Activated CD4-positive, alpha-beta T cell treated with anti-CD3 and anti-CD28 coated beads, Interleukin-2, amount 50 U/mL, for 24 hours (primary cell): Measurements from ENCODE around the gene RALGAPA2.

Experiments
- DNase-seq, 2 donors: peaks; one replicate each; pipeline ENCODE4 v3.0.0-alpha.2; 2020; ENCODE audit warnings: low read depth in 1 of 2, low spot score in 1 of 2

RALGAPA2 gene

GRCh38 chr20:20729563-20729962 is 17.1 kb upstream of the RALGAPA2 start:
- DNase-seq: no peak

- no peak for DNase-seq
Measured at GRCh38 chr20:20721489-20721888, 9.0 kb upstream of the RALGAPA2 start.

GRCh38 chr20:20720158-20720557 is 7.7 kb upstream of the RALGAPA2 start:
- no peak for DNase-seq

DNA sequence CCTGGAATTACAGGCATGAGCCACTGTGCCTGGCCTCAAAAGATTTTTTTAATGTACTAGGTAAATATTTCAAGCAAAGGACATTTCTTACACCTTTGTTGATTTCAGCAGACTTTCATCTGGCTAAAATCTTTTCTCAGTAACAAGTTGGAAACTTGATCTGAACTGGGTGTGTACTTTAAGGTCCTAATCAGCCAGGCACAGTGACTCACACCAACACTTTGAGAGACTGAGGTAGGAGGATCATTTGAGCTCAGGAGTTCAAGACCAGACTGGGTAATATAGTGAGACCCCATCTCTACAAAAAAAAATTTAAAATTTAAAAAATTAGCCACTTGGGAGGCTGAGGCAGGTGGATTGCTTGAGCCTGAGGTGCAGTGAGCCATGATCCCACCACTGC is 7.0 kb upstream of the RALGAPA2 start:
- no peak for DNase-seq

GRCh38 chr20:20713244-20713765 is 861 bp upstream of the RALGAPA2 start:
- DNase-seq: no peak

- no peak for DNase-seq
Measured at GRCh38 chr20:20712004-20712473, 405 bp downstream of the RALGAPA2 start.

GRCh38 chr20:20711413-20711812 is 1.0 kb downstream of the RALGAPA2 start:
- no peak for DNase-seq

DNA sequence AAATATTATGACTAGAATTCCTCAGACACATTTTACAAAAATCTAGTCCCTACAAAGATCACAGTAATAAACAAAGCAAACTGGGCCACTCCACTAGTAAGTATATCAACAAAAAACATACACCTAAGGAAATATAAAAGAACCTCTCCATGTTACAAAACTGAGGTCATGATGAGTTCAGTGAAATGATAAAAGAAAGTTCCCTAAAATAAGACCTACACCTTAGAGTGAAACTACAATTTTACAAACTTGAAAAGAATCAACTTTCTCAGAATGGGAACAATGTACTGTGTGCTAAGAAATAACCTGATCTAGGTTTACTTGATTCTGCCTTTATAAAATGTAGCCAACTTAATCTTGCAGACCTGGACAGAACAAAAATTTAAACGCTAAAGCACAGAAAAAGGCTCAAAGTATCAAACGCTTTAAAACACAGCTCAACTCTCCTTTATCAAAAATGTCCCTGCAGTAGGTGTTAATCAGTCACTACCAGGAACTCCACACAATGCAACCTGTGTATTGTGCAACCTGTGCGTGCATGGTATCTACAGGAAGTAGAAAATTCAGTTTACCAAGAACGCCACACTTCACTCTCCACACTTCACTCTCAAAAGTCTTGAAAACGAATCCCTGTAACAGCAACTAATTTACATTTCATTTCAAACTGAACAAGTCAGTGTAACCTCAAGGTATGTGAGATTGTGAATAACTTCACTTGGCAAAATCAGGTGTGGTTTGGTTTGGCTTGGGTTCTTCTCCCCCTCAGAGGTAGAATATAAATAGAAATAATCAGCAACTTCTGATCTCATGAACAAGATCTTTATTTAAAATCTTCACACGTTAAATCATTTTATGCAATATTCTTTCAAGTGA is 1.8 kb downstream of the RALGAPA2 start:
- no peak for DNase-seq

- no peak for DNase-seq
Measured at GRCh38 chr20:20709887-20710286, 2.6 kb downstream of the RALGAPA2 start.

DNA sequence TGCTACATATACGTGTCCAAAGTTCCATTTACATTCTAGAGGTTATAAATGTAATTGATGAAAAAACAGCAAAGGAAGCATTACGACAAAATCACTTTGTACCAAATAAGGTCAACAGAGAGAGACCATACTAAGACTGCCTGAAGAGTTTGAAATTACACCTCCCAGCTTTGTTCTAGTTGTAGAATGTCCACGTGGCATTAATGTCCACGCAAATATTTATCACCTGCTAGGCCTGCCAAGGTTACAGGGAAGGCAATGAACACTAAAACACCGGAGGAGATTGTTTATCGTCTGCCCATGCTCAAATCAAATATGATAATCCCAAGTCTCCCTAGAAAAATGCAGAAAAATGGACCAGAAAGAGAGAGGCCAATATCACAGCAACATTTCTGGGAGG is 6.2 kb downstream of the RALGAPA2 start:
- no peak for DNase-seq

DNA sequence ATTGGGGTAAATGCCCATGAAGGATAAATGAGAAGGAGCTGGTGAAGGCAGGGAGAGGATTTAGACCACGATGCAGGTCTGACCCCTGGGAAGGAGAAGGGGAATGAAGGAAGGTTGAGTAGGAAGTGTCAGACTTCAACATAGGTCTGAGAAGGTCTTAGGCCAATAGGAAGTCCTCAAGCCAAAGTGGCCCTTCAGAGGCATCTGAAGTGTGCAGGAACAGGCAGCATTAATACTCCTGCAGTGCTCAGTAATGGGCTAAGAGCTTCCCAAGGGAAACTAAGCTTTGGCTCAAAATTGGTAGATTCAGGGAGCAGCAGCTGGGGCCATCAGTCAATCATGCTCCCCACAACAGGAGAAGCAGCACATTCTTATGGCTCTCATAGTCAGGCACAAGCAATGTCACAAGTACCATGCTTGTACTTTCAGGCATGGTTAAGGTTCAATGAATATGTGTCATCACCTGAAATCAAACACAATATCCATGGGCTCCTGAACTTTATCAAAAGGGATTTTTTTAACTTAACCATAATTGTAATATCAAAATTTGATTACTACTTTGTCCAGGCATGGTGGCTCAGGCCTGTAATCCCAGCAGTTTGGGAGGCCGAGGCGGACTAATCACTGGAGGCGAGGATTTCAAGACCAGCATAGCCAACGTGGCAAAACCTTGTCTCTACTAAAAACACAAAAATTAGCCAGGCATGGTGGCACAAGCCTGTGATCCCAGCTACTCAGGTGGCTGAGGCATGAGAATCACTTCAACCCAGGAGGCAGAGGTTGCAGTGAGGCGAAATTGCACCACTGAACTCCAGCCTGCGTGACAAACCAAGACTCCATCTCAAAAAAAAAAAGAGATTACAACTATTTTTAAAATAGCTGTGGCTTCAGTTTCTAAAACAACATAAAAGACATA is 9.9 kb downstream of the RALGAPA2 start:
- no peak for DNase-seq

- DNase-seq: no peak
Measured at GRCh38 chr20:20699917-20700316, 12.5 kb downstream of the RALGAPA2 start.

GRCh38 chr20:20699144-20699543 is 13.3 kb downstream of the RALGAPA2 start:
- no peak for DNase-seq

GRCh38 chr20:20697325-20697845 is 15.1 kb downstream of the RALGAPA2 start:
- DNase-seq: no peak

GRCh38 chr20:20695250-20695816 is 17.1 kb downstream of the RALGAPA2 start:
- no peak for DNase-seq

GRCh38 chr20:20694591-20694990 is 17.9 kb downstream of the RALGAPA2 start:
- DNase-seq: no peak

GRCh38 chr20:20692587-20692986 is 19.9 kb downstream of the RALGAPA2 start:
- no peak for DNase-seq

DNA sequence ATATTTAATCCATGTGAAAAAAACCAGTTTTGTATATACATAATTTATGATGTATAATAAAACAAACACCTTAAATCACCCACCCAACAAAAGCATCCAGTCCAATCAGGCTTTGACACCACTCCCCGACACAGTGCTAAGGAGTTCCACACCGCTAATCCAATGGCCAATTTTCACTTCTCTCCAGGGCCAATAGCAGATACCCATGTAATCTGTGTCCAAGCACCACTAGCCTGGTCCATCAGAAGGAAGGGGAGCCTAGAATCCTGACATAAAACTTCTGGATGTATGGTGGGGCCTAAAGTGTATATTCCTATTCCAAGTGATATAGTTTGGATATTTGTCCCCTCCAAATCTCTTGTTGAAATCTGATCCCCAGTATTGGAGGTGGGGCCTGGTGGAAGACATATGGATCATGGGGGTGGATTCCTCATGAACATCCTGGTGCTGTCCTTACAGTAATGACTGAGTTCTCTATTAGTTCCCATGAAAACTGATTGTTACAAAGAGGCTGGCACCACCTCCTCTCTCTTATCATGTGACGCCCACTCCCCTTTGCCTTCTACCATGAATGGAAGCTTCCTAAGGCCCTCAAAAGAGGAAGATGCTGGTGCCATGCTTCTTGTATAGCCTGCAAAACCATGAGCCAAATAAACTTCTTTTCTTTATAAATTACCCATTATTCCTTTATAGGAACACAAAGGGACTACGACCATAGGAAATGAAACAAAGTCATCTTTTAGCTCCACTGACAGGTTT is 20.8 kb downstream of the RALGAPA2 start:
- DNase-seq: no peak

GRCh38 chr20:20690676-20691476 is 21.6 kb downstream of the RALGAPA2 start:
- DNase-seq: no peak

- DNase-seq: no peak
Measured at GRCh38 chr20:20687319-20687718, 25.1 kb downstream of the RALGAPA2 start.
